Aorta (tissue), 5 donors: Measurements from ENCODE around the gene URM1. TPM values are rescaled to one million over a fixed set of nuclear protein-coding genes. Genes with fewer than 3 reads are reported as not detected.
"Not testable (repeated sequence)": the region's sequence is repeated elsewhere in the genome, so short reads cannot be mapped to it uniquely, and the experiment has no call there.

Source experiments
- ATAC-seq: fragments of 200-7000 bp; cut with Tn5 transposase; one replicate; pipeline ENCODE4 v1.9.1; 2022; ENCODE audit warnings: moderate library complexity; ENCODE audit not compliant: low FRiP score
- DNase-seq, 2 donors: peaks; one replicate each; pipeline ENCODE4 v3.0.0-alpha.2; 2020
- H3K27ac ChIP-seq, 2 donors: one replicate each; pipeline ENCODE4 v1.5.1; 2013; ENCODE audit warnings: low read length in 2 of 2, mild to moderate bottlenecking in 2 of 2, moderate library complexity in 2 of 2, control low read depth in 1 of 2, inconsistent platforms in 1 of 2, low read depth in 1 of 2
- H3K27me3 ChIP-seq, 2 donors: one replicate each; pipeline ENCODE4 v1.6.1; 2013; ENCODE audit warnings: control low read depth in 1 of 2, low read length in 1 of 2, mild to moderate bottlenecking in 1 of 2, moderate library complexity in 1 of 2; ENCODE audit not compliant: insufficient read depth in 2 of 2, control insufficient read depth in 1 of 2
- H3K36me3 ChIP-seq, 2 donors: one replicate each; pipeline ENCODE4 v1.6.1; 2013; ENCODE audit warnings: control low read depth in 1 of 2, low read length in 1 of 2, mild to moderate bottlenecking in 1 of 2; ENCODE audit not compliant: insufficient read depth in 2 of 2, control insufficient read depth in 1 of 2
- H3K4me1 ChIP-seq, 2 donors: one replicate each; pipeline ENCODE4 v1.6.1; 2013; ENCODE audit warnings: low read length in 2 of 2, control low read depth in 1 of 2, mild to moderate bottlenecking in 1 of 2, moderate library complexity in 1 of 2; ENCODE audit not compliant: insufficient read depth in 2 of 2, control insufficient read depth in 1 of 2
- H3K4me3 ChIP-seq, 2 donors: one replicate each; pipeline ENCODE4 v1.5.1; 2013; ENCODE audit warnings: low read length in 2 of 2, control low read depth in 1 of 2, mild to moderate bottlenecking in 1 of 2
- H3K9me3 ChIP-seq: one replicate; pipeline ENCODE4 v1.6.1; 2013; ENCODE audit warnings: mild to moderate bottlenecking, low read length; ENCODE audit not compliant: control insufficient read depth
- WGBS, 2 donors: extraction: QIAGEN DNeasy Blood & Tissue Kit; methylation state at CpG; one replicate each; pipeline ENCODE4 v1.1.7; 2013; 5-methylcytosine and 5-hydroxymethylcytosine counted together
- intact Hi-C, 2 donors: fragments of 100-400 bp; cut with DNase I; formaldehyde crosslinking; loops; one replicate each; pipeline versions ENCODE4 v1.14.2 to v1.15.0; 2022
- polyA plus RNA-seq, 2 donors: library from polyadenylated mRNA; stranded (reverse); fragments of 200-250 nt; gene quantifications; one replicate each; pipeline ENCODE4 v1.2.3, GENCODE V29; 2013
- total RNA-seq, 2 donors: library from RNA; stranded (reverse); fragmentation: NEBNext Ultra II Directional; extraction: Animal tissue kit (Norgen Biotek cat#: 25700); gene quantifications; one replicate each; pipeline ENCODE4 v1.2.1, GENCODE V29; 2021
- donor health status: healthy with polysubstance abuse.
- donor health status: Bipolar disorder and iron deficiency.
- donor health status: DM: no; HTN: no; CAD: no.
- donor health status: DM: no; HTN: no; CAD: no.
- donor health status: DM: yes; HTN: yes; CAD: no.

Gene URM1
- total and polyA plus RNA-seq, 4 donors: 24.7 to 45.5 (median 35.9) TPM

- 66 to 69% methylated on average over 7 of the region's 7 CpGs for WGBS, 2 donors
- Histone ChIP-seq H3K27me3 (no peaks in the 10 kb centered on the region), H3K36me3 (no peaks in the 10 kb centered on the region), H3K4me1 (no peaks in the 10 kb centered on the region), H3K4me3 (no peak overlapping the region), H3K27ac (no peak overlapping the region), H3K9me3 (no peaks in the 10 kb centered on the region)
- intact Hi-C loops: no loop called here
- no peak for ATAC-seq
- DNase-seq: no peak
Observed at GRCh38 chr9:128405780-128406171, 34.6 kb downstream of the URM1 start.

- H3K9me3 ChIP-seq: no peaks in the 10 kb centered on the region
- ATAC-seq: no peak
- H3K36me3 ChIP-seq: no peaks in the 10 kb centered on the region
- H3K4me1 ChIP-seq: no peaks in the 10 kb centered on the region
- DNase-seq: no peak
- 72 to 73% methylated on average over 9 of the region's 9 CpGs for WGBS, 2 donors
- H3K27ac ChIP-seq: no peak overlapping the region
- H3K27me3 ChIP-seq: no peaks in the 10 kb centered on the region
- H3K4me3 ChIP-seq: no peak overlapping the region
- intact Hi-C loops: no loop called here
Observed at GRCh38 chr9:128406848-128407391, 35.7 kb downstream of the URM1 start.

- intact Hi-C loops: no loop called here
- ATAC-seq (no peak), DNase-seq (no peak)
- WGBS, 2 donors: 48 to 50% methylated on average over 26 of the region's 26 CpGs
- no peaks in the 10 kb centered on the region for H3K4me1 ChIP-seq
- H3K27ac ChIP-seq: no peak overlapping the region
- no peaks in the 10 kb centered on the region for H3K27me3 ChIP-seq
- no peaks in the 10 kb centered on the region for H3K9me3 ChIP-seq
- H3K36me3 ChIP-seq: no peaks in the 10 kb centered on the region
- H3K4me3 ChIP-seq: no peak overlapping the region
Observed at GRCh38 chr9:128408963-128409431, 37.8 kb downstream of the URM1 start.

DNA sequence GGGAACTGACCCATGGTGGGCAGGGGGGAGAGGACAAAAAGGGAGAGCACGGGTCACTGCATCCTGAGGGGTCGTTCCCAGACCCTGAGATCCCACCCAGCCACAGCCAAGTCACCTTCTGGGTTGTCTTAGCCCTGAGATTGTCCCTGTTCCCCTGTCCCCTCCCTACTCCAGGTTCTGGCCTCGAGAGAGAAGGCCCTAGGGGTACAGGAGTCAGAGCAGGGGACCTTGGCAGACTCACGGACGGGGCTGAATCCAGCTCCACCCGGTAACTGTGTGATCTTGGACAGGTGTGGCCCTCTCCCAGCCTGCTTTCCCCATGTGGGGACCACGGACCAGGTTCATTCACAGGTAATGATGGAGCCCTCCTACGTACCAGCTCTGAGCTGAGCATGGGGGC, 38.3 kb downstream of the URM1 start:
- no peaks in the 10 kb centered on the region for H3K27me3 ChIP-seq
- no peak for ATAC-seq

DNA sequence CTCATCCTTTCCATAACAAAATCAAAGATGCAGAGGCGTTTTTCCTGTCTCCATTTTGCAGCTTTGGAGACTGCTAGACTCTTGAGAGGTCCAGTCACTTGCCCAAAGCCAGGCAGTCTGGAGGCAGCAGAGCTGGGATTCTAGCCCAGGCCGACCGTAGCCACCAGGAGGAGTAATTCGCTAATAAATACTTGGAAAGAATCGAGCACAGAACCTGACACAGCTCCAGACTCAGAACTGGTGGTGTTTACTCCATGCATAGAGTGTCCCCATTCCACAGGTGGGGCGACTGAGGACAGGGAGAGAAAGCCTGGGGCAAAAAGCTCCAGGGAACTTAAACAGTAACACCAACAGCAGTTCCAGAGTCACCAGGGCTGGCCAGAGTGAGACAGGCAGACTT, 38.8 kb downstream of the URM1 start:
- 27 to 30% methylated on average over 6 of the region's 6 CpGs for WGBS, 2 donors
- Histone ChIP-seq H3K4me3 (no peak overlapping the region), H3K36me3 (no peaks in the 10 kb centered on the region), H3K9me3 (no peaks in the 10 kb centered on the region), H3K4me1 (no peaks in the 10 kb centered on the region), H3K27me3 (no peaks in the 10 kb centered on the region), H3K27ac (no peak overlapping the region)
- intact Hi-C loops: no loop called here
- DNase-seq: no peak
- no peak for ATAC-seq

More for the DNA sequence above, 38.3 kb downstream of the URM1 start:
- H3K4me1 ChIP-seq: no peaks in the 10 kb centered on the region
- 69 to 70% methylated on average over 8 of the region's 8 CpGs for WGBS, 2 donors
- no peak for DNase-seq
- no peaks in the 10 kb centered on the region for H3K9me3 ChIP-seq
- H3K36me3 ChIP-seq: no peaks in the 10 kb centered on the region
- no peak overlapping the region for H3K4me3 ChIP-seq
- no peak overlapping the region for H3K27ac ChIP-seq
- intact Hi-C loops: no loop called here

DNA sequence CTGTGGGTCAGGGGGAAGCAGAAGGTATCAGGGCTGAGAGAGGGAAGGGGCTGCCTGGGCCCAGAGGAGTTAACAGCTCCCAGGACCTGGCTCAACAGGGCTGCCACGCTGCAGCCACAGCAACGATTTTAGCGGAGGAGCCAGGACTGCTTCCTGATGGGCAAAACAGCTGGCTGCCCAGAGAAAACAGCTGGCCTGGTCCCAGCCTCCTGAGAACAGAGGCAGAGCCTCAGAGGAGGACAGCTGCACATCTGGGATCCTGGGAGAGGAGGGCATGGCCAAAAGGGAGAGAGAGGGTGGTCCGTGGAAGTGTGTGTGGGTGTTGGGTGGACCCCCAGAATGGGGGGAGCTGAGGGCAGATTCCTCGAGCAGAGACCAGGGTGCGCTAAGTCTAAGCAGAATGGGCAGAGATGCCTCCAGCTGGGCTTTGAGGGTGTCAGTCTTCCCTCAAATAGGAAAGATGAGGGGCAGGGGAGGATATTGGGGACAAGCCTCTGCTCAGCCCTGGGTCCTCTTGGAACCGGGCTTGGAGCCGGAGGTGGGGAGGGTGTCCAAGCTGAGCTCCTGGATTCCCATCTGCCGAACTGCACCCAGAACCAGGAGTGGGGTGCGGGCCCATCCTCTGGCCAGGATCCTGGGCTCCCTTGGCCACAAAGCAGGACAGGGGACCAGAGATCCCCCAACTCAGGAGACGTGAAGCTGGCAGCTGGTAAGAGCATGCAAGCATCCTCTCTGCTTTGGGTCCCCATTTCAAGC, 40.4 kb downstream of the URM1 start:
- Histone ChIP-seq H3K4me3 (no peak overlapping the region), H3K36me3 (no peaks in the 10 kb centered on the region), H3K4me1 (no peaks in the 10 kb centered on the region), H3K27me3 (no peaks in the 10 kb centered on the region), H3K27ac (no peak overlapping the region), H3K9me3 (no peaks in the 10 kb centered on the region)
- WGBS, 2 donors: 39 to 47% methylated on average over 10 to 11 of the region's 11 CpGs
- ATAC-seq (no peak), DNase-seq (no peak)
- intact Hi-C loops: no loop called here

DNA sequence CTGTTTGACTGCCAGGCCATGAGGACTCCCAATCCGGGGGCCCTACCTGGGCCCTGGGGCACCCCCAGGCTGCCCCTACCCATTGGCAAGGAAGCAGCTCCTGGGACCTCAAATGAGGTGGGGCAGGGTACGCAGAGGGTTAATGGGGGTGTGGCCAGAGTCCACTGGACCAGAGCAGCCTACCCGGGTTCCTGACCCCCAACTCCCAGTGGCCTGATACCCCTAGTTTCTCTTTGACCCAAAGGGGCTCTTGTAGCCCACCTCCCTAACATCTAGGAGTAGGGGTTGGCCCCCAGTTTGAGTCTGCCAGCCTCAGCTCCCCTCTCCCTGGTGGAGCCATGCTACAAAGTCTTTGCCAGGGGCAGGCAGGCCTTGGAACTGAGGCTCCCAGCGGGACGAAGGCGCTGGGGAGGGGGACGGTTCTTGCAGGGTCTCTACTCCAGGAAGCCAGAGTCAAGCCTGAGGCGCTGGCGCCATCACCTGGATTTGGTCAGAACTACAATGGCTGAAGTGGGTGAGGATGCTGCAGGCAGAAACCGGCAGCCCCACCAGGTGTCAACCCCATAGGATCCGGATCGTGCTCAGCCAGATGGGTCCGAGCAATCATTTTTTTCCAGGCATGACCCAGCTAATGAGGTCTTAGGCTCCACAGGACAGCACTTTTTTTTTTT, 41.1 kb downstream of the URM1 start:
- intact Hi-C loops: no loop called here
- Histone ChIP-seq H3K27ac (no peak overlapping the region), H3K4me3 (no peak overlapping the region), H3K4me1 (no peaks in the 10 kb centered on the region), H3K36me3 (no peaks in the 10 kb centered on the region), H3K9me3 (no peaks in the 10 kb centered on the region), H3K27me3 (no peaks in the 10 kb centered on the region)
- DNase-seq (peak in 1 of 2 donors; percentile 77), ATAC-seq (peak; percentile 45)
- WGBS, 2 donors: 14 to 15% methylated on average over 13 of the region's 13 CpGs

DNA sequence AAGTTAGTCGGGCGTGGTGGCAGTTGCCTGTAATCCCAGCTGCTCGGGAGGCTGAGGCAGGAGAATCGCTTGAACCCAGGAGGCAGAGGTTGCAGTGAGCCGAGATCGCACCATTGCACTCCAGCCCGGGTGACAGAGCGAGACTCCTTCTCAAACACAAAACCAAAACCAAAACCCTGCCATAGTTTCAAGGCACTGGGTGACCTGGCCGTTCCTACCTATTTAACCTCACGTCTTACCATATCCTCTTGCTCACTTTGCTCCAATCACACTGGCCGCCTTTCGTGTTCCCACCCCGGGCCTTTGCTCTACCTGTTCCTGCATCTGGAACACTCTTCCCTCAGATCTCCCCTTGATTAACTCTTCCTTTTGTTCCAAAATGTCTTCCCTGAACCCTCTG, 42.6 kb downstream of the URM1 start:
- H3K36me3 ChIP-seq, H3K27ac ChIP-seq, H3K9me3 ChIP-seq, DNase-seq, H3K4me1 ChIP-seq, ATAC-seq, H3K4me3 ChIP-seq, intact Hi-C loops, H3K27me3 ChIP-seq: not testable (repeated sequence)
- 88% methylated on average over 11 to 13 of the region's 13 CpGs for WGBS, 2 donors

DNA sequence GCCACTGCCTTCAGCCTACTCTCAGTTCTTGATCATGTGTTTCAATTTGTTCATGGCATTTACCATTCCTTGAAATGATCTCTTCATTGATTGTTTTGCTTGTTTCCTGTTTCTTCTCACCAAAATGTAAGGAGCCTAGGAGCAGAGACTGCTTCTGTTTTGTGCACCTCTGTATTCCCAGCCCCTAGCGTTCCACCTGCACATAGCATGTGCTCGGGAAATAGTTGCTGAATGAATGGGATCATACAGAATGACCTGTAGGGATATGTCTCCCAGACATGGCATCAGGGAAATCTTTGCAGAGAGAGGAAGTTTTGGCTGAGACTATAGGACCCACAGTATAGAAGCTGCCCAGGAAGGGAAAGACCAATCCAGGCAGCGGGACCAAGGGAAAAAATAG, 43.3 kb downstream of the URM1 start:
- H3K4me3 ChIP-seq: no peak overlapping the region
- 46 to 56% methylated on average over 3 of the region's 3 CpGs for WGBS, 2 donors
- no peaks in the 10 kb centered on the region for H3K27me3 ChIP-seq
- intact Hi-C loops: no loop called here
- no peaks in the 10 kb centered on the region for H3K36me3 ChIP-seq
- ATAC-seq (no peak), DNase-seq (no peak)
- H3K9me3 ChIP-seq: no peaks in the 10 kb centered on the region
- no peaks in the 10 kb centered on the region for H3K4me1 ChIP-seq
- H3K27ac ChIP-seq: no peak overlapping the region
